H1 (cell line): Measurements from ENCODE around the gene WDR76. TPM values are rescaled to one million over a fixed set of nuclear protein-coding genes. Genes with fewer than 3 reads are reported as not detected.

ENCODE experiments used
- EP300 ChIP-seq, 2 experiments: IDR thresholded peaks; 1 replicate in 1 of 2; 2 replicates in 1 of 2; pipeline ENCODE4 v1.6.1; 2011 to 2012; ENCODE audit warnings: low read depth in 2 of 2, low read length in 2 of 2, mild to moderate bottlenecking in 2 of 2, borderline replicate concordance in 1 of 2, inconsistent platforms in 1 of 2, moderate library complexity in 1 of 2
- HDAC6 ChIP-seq: IDR thresholded peaks from one replicate; pipeline ENCODE4 v1.7.1; 2012; ENCODE audit warnings: low read depth, mild to moderate bottlenecking, inconsistent platforms, low read length, moderate library complexity
- SP4 ChIP-seq: IDR thresholded peaks from 2 replicates; pipeline ENCODE4 v1.6.1; 2012; ENCODE audit warnings: low read length, inconsistent platforms
- polyA plus RNA-seq, 7 experiments: library from polyadenylated mRNA; depleted of rRNA in 3 of 7; stranded (reverse) in 5 of 7; unstranded in 2 of 7; fragments of >200 nt in 5 of 7; fragments of 200-250 nt in 2 of 7; gene quantifications; 1 replicate in 5 of 7; 2 replicates in 1 of 7; 4 replicates in 1 of 7; pipeline versions ENCODE4 v1.2.1 to v1.2.3, GENCODE V29; 2011 to 2013; ENCODE audit warnings: missing spikeins in 2 of 7, mixed read lengths in 2 of 7
- total RNA-seq: library from RNA; stranded (reverse); fragmentation: NEBNext Ultra II Directional; extraction: Animal tissue kit (Norgen Biotek cat#: 25700); gene quantifications from 2 replicates; pipeline ENCODE4 v1.2.1, GENCODE V29; 2021

WDR76 gene
- total and polyA plus RNA-seq, 2 of the 8 experiments (the other 6 are each of a cell fraction or from before 2014, with no cell fraction given), result 4.1 to 18.9 TPM

DNA sequence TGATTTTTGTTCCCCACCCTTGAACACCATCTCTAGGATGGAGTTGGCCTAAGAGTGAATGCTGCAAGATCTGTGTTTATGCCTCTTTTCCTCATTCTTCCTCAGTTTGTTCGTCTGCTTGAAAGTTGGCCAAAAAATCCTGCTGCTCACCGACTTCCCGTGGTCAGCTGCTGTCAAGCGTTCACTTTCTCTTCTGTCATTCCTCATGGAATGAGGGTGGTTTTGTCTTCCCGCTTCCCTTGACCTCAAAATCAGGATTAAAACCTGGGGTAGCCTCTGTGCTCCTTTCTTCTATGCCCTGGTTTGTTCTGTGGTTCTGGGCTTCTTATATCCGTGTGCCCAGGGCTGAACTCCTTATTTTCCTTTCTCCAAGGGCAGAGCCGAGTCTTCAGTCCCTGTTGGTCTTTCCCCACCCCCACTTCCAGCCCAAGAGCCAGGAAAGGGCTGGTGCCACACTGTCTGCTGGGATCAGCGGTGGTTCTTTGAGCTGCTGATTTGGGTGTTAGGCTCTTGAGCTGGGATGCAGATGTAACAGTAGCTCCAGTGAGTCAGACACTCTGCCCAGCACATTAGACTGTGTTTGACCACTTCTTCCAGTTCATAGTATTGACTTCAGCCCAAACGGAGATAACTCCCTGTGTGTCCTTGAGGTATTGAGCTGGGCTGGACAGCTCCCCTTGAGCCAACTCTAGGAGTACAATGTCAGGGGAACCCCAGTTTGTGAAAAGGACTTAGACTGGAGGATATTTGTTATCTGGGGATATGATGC is 32.3 kb upstream of the WDR76 start (continued):
- TF ChIP-seq HDAC6 (no peak), EP300 (IDR thresholded peaks at IDR 0.05; ENCODE audit: borderline replicate concordance in 1 of 2, low read depth in 2 of 2, low read length in 2 of 2) (no peak), SP4 (no peak)
